Muscle of leg (tissue), 11 donors: ENCODE results near the gene CAV3. TPM values are rescaled to one million over a fixed set of nuclear protein-coding genes. Genes with fewer than 3 reads are reported as not detected.
A peak's percentile ranks its signal among the peaks of the same experiment; 100 is the strongest.

ENCODE experiments used
- DNase-seq: peaks from one replicate; pipeline ENCODE4 v3.0.0; 2013
- H3K27ac ChIP-seq: one replicate; pipeline ENCODE4 v1.5.1; 2013; ENCODE audit warnings: mild to moderate bottlenecking, low read length, control low read depth
- H3K27me3 ChIP-seq: one replicate; pipeline ENCODE4 v1.6.1; 2013; ENCODE audit warnings: low read length; ENCODE audit not compliant: control insufficient read depth, insufficient read depth
- H3K36me3 ChIP-seq: one replicate; pipeline ENCODE4 v1.6.1; 2013; ENCODE audit warnings: low read length; ENCODE audit not compliant: control insufficient read depth, insufficient read depth
- H3K4me1 ChIP-seq: one replicate; pipeline ENCODE4 v1.6.1; 2013; ENCODE audit warnings: low read length; ENCODE audit not compliant: control insufficient read depth, insufficient read depth
- H3K4me3 ChIP-seq: one replicate; pipeline ENCODE4 v1.5.1; 2013; ENCODE audit warnings: low read length, control low read depth
- H3K9me3 ChIP-seq: replicated peaks from 2 replicates; pipeline ENCODE4 v1.6.1; 2013; ENCODE audit warnings: low read depth, low read length; ENCODE audit not compliant: control insufficient read depth
- WGBS: methylation state at CpG from one replicate; pipeline ENCODE4 v1.1.5; 2013; ENCODE audit warnings: missing lambda C conversion rate; ENCODE audit not compliant: insufficient coverage; 5-methylcytosine and 5-hydroxymethylcytosine counted together
- polyA plus RNA-seq, 8 donors: library from polyadenylated mRNA; unstranded; fragments of 120-200 nt; gene quantifications; one replicate each; pipeline versions ENCODE4 v1.2.1 to v1.2.3, GENCODE V29; 2013; ENCODE audit warnings: inconsistent platforms in 1 of 8, low replicate concordance in 1 of 8; ENCODE audit not compliant: insufficient read length in 8 of 8, insufficient read depth in 1 of 8
- total RNA-seq: library from RNA; stranded (reverse); fragments of 120-200 nt; gene quantifications from one replicate; pipeline ENCODE4 v1.2.4, GENCODE V29; 2013

CAV3 gene
- total and polyA plus RNA-seq, 9 donors = 160 to 343 (median 254) TPM

DNA sequence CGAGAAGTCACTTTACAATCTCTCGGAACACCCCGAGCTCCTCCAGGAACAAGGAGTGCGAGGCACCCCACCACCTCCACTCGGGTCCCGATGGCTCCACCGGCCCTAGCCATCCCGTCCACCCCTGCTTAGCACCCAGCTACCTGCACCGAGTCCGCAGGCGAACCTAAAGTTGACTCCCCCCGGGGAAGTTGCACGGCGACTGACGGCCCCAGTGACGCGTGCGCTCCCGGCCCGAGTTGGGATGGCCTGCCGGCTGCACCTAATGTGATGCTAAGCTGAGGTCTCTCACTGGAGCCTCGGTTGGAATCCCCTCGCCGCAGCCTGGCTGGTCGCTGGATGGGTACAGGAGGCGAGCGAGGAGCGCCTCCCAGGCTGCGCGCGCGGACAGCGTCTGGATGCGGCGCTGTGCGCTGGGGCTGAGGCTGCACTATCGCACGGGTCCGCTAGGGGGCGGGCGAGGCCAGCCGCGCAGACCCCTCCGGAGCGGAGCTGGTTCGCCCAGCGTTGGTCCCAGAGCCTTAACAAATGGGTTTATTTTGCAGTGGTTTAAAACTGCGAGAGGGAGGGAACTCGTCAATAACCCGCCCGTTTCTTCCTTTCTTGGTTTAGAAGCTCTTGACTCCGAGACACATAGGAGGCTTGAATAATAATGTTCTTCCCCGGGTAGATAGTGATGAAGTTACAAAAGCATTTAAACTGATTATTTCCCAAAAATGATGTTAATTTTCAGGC lies 35.7 kb downstream of the CAV3 start, which contains the start of gene OXTR:
Gene OXTR, minus strand, starts transcription at position 526 of the 735 bp plus-strand sequence. CDS start 1,426 bp downstream, outside the sequence.
- H3K36me3 ChIP-seq = no peaks in the 10 kb centered on the region
- peaks cover 31% of the 10 kb centered on the region for H3K4me1 ChIP-seq
- H3K27ac ChIP-seq = no peak within 1 kb of the TSS
- peaks cover 49% of the 10 kb centered on the region for H3K27me3 ChIP-seq
- 4% methylated on average over 48 of the region's 53 CpGs for WGBS
- DNase-seq = peak; percentile 72
- peak within 1 kb of the TSS; percentile 35 for H3K4me3 ChIP-seq
- no peaks in the 10 kb centered on the region for H3K9me3 ChIP-seq

DNA sequence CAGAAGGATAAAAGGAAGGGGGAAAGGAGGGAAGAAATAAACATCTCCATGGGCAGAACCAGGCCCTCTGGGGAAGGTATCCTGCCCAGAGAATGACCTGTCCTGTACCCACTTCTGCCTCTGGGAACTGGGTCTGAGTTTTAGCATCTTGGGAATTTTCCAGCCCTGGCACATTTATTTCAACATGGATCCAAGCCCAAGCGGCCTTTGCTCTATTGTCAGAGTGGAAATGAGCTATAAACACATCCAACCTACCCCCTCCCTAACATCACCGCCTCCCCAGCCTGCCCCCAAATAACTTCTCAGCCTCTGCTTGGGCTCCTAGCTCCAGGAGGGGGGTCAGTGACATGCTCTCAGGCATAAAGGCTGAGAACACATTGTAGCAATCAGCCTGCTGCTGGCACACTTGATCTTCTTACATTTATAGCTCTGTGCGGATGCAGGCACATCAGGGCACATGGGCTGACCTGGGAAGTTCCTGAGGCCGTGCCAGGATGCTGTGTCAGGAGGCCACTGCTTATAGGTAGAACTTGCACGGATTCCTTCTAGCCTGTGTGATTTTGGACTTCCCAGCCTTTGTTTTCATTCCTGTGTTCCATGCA lies 40.4 kb downstream of the CAV3 start:
- no peak for DNase-seq
- H3K9me3 ChIP-seq = no peaks in the 10 kb centered on the region
- WGBS = 69% methylated on average over 3 of the region's 5 CpGs
- no peak overlapping the region for H3K27ac ChIP-seq
- H3K27me3 ChIP-seq = peaks cover 16% of the 10 kb centered on the region
- peaks cover 6% of the 10 kb centered on the region for H3K4me1 ChIP-seq
- no peaks in the 10 kb centered on the region for H3K36me3 ChIP-seq
- no peak overlapping the region for H3K4me3 ChIP-seq

DNA sequence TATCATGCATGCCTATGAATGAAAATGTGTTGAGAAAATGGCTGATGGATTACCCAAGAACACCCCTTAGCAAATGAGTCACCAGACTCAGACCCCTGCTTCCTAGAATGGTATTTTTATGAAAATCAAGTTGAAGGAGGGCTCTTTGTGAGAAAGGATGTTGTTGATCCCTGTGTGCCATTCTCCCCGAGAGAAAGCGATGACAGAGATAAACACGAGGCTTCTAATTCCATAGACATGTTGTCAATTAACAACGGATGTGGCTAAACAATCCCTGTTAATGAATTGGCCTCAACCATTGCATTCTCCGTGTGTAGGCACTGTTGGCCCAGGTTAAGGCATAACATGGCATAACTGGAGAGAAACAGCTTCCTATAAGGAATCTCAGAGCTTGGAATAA lies 41.6 kb downstream of the CAV3 start:
- H3K9me3 ChIP-seq = no peaks in the 10 kb centered on the region
- H3K36me3 ChIP-seq = no peaks in the 10 kb centered on the region
- H3K27ac ChIP-seq = no peak overlapping the region
- no peak for DNase-seq
- H3K4me3 ChIP-seq = no peak overlapping the region
- no peaks in the 10 kb centered on the region for H3K4me1 ChIP-seq
- WGBS = 77% methylated on average over 3 of the region's 5 CpGs
- H3K27me3 ChIP-seq = peaks cover 6% of the 10 kb centered on the region

DNA sequence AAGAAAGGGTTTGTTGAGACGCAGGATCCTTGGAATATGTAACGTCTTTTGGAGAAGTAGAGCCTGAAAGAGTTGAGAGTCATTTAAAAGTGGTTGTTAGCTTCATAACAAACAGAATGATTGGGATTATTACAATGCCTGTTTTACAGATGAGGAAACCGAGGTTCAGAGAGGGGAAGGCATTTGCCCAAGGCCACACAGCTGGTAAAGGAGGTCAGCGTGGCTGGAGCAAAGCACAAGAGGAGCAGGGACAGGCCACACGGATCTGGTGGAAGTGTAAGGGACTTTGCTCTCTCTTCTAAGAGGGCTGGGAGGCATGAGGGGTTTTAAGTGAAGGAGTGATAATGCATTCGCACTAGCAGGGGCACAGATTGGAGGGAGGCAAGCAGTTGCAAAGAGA lies 42.0 kb downstream of the CAV3 start:
- no peak overlapping the region for H3K27ac ChIP-seq
- DNase-seq = no peak
- no peak overlapping the region for H3K4me3 ChIP-seq
- no peaks in the 10 kb centered on the region for H3K36me3 ChIP-seq
- 89% methylated on average over 5 of the region's 6 CpGs for WGBS
- no peaks in the 10 kb centered on the region for H3K4me1 ChIP-seq
- peaks cover 2% of the 10 kb centered on the region for H3K27me3 ChIP-seq
- no peaks in the 10 kb centered on the region for H3K9me3 ChIP-seq

DNA sequence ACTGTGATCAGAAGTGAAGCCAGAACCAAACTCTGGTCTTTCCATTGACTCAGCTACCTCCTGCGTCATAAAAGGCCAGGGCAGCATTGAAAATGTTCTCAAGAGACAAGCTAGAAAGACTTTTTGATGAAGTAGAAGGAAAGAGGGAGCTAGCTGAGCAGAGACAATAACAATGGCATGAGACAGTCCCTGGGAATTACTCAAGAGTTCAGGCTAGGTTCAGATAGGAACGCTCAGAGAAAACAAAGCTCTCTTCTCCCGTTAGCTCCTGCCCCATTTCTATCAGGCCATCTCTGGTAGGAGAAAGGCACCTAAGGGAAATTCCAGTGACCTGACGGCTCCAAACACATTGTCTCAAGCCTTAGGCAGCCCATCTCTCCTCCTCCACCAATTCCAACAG lies 42.8 kb downstream of the CAV3 start:
- 68% methylated on average over 3 of the region's 4 CpGs for WGBS

DNA sequence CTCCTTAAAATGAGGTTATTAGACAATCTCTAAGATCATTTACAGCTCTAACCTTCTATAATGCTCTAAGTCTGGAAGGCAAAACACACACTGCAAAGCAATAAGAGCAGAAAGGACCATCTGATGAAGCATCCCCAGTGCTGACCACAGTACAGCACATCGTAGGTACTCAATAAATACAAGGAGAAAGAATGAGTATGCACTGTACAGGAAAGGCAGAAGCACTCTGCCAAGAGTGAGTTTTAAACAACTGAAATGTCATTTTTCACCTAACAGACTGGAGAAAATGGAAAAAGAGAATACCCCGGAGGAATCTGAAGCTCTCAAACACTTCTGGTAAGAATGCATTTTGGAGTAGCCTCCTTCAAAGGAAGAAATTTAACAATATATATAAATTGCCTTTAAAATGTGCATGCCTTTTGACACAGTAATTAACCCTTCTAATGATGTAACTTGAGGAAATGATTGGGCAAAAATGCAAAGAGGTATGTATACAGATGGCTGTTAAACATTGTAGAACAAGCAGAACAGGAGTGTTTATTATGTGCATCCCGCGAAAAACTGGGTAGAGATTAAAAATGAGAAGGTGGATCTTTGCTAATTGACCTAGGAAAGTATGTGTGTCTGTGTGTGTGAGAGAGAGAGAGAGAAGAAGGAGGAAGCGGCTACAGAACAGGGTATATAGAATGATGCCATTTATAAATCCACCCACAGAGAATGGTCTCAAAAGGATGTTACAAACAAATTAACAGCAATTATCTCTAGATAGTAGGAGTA lies 43.8 kb downstream of the CAV3 start:
- Histone ChIP-seq H3K27ac (no peak overlapping the region), H3K27me3 (no peaks in the 10 kb centered on the region), H3K4me1 (no peaks in the 10 kb centered on the region), H3K9me3 (no peaks in the 10 kb centered on the region), H3K4me3 (no peak overlapping the region), H3K36me3 (no peaks in the 10 kb centered on the region)
- DNase-seq = no peak
- WGBS = 93% methylated on average over 2 of the region's 5 CpGs

More for the DNA sequence above, 42.8 kb downstream of the CAV3 start:
- H3K27me3 ChIP-seq = no peaks in the 10 kb centered on the region
- DNase-seq = no peak
- H3K4me1 ChIP-seq = no peaks in the 10 kb centered on the region
- no peak overlapping the region for H3K27ac ChIP-seq
- no peak overlapping the region for H3K4me3 ChIP-seq
- H3K9me3 ChIP-seq = no peaks in the 10 kb centered on the region
- no peaks in the 10 kb centered on the region for H3K36me3 ChIP-seq

DNA sequence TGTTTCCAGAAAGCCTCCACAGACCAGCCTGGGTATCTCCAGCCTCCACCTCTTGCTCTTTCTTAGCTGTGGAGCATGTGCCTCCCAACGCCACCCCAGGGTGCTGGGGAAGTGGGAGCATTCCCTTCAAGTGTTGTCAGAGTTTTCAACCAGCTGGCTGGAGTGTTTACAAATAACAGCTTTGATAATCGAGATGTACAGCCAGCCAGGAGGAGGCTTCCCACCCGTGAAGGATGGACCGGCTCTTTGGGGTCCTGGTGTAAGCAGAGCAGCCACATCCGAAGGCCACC lies 44.3 kb downstream of the CAV3 start:
- WGBS = 68% methylated on average over 4 of the region's 5 CpGs
- H3K9me3 ChIP-seq = no peaks in the 10 kb centered on the region
- H3K4me3 ChIP-seq = no peak overlapping the region
- no peak overlapping the region for H3K27ac ChIP-seq
- H3K36me3 ChIP-seq = no peaks in the 10 kb centered on the region
- no peaks in the 10 kb centered on the region for H3K4me1 ChIP-seq
- no peaks in the 10 kb centered on the region for H3K27me3 ChIP-seq
- no peak for DNase-seq

DNA sequence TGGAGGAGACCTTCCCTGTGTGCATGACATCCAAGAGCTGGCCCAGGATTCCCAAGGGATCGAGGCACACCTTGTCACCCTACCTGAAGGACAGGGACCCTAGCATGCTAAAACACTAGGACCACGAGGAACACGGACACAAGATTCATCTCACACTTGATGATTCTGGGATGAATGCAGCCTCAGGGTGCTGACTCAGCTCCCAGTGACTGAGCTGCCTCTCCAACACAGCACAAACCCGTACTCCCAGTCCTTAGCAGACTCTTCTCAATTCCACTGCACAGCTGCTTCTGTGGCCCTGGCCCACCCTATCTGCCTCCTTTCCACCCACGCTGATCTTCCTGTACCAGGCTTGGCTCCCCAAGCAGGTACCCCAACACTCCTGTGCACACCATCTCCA lies 44.9 kb downstream of the CAV3 start:
- Histone ChIP-seq H3K27me3 (no peaks in the 10 kb centered on the region), H3K36me3 (no peaks in the 10 kb centered on the region), H3K4me3 (no peak overlapping the region), H3K27ac (no peak overlapping the region), H3K9me3 (no peaks in the 10 kb centered on the region), H3K4me1 (no peaks in the 10 kb centered on the region)
- no peak for DNase-seq
- WGBS = 89% methylated on average over 5 of the region's 5 CpGs

DNA sequence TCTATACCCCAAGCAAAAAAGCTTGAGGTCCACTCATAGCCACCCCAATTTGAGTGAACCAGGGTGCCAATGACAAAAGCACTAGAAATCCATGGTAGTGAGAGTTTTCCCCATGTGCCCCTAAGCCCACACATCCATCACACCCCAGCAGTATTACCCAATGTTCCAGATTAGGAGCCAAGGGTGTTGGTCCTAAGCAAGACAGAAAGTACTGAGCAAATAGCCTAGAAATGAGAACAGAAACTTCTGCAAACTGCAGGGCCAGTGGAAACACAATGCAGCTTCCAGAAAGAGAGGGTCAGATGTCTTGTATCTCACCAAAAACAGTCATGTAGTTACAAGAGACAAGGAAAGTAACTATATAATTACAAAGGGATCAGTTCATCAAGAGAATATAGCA lies 46.7 kb downstream of the CAV3 start:
- Histone ChIP-seq H3K9me3 (no peaks in the 10 kb centered on the region), H3K27me3 (no peaks in the 10 kb centered on the region), H3K4me3 (no peak overlapping the region), H3K27ac (no peak overlapping the region), H3K36me3 (no peaks in the 10 kb centered on the region), H3K4me1 (peaks cover 4% of the 10 kb centered on the region)
- no peak for DNase-seq

DNA sequence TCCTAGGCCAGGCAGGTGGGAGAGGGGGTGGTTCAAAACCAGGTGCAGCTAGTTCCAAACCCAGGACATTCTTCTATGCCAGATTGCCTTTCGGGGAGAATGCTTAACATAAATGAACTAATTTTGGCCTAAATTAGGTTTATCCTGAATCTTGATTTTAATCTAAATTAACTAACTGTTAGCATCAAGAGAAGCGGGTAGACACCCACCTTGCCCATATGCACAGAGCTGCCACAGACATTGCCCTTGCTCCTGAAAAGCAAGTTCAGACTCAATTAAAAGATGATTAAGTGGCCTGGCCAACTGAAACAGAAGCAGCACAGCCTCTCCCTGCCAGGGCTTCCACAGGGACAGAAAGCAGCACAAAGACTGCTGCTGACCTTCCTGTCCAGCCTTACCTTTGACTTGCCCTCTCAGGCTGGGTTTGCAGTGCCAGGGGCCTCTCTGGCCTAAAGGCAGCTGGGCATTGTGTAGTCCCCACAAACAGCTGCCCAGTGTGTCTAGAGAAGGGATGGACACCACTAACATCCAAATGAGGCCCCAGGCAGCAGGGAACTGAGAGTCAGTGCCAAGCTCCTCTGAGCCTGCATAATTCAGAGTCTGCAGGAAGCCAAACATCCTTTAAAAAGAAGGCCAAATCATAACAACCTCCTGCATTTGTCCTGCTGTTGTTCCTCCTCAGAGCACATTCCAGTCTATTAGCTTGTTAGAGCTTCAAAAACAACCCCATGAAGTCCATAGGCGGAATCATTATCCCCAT lies 51.3 kb downstream of the CAV3 start:
- H3K27ac ChIP-seq = no peak overlapping the region
- no CpG with 5 or more reads among the region's 3 CpGs for WGBS
- H3K36me3 ChIP-seq = no peaks in the 10 kb centered on the region
- H3K4me3 ChIP-seq = no peak overlapping the region
- no peaks in the 10 kb centered on the region for H3K27me3 ChIP-seq
- no peaks in the 10 kb centered on the region for H3K9me3 ChIP-seq
- peak; percentile 27 for DNase-seq
- H3K4me1 ChIP-seq = peaks cover 4% of the 10 kb centered on the region
